Left ventricle myocardium inferior (tissue), 1 donor: ENCODE results near the gene MOB4. TPM values are rescaled to one million over a fixed set of nuclear protein-coding genes. Genes with fewer than 3 reads are reported as not detected.

ENCODE experiments used
- DNase-seq: peaks from one replicate; pipeline ENCODE4 v3.0.0-alpha.2; 2020
- H3K27ac ChIP-seq: fragments of 200-600 bp; replicated peaks from 2 replicates; pipeline ENCODE4 v1.8.0; 2021
- H3K27me3 ChIP-seq: fragments of 200-600 bp; 2 replicates; pipeline ENCODE4 v1.8.0; 2021; ENCODE audit warnings: low read depth
- H3K36me3 ChIP-seq: fragments of 200-600 bp; 2 replicates; pipeline ENCODE4 v1.8.0; 2021
- H3K4me1 ChIP-seq: fragments of 200-600 bp; 2 replicates; pipeline ENCODE4 v1.8.0; 2021
- H3K4me3 ChIP-seq: fragments of 200-600 bp; 2 replicates; pipeline ENCODE4 v1.8.0; 2021; ENCODE audit warnings: mild to moderate bottlenecking, moderate library complexity
- H3K9me3 ChIP-seq: fragments of 200-600 bp; replicated peaks from 2 replicates; pipeline ENCODE4 v1.8.0; 2021
- intact Hi-C: fragments of 100-400 bp; cut with micrococcal nuclease; formaldehyde crosslinking; loops from one replicate; pipeline ENCODE4 v1.11.0; 2022
- total RNA-seq: library from RNA; stranded (reverse); fragmentation: NEBNext Ultra II Directional; extraction: Animal tissue kit (Norgen Biotek cat#: 25700); gene quantifications from one replicate; pipeline ENCODE4 v1.2.1, GENCODE V29; 2021
- TF ChIP-seq, protein P1 (sequence below): fragments of 200-600 bp; IDR thresholded peaks from 2 replicates; pipeline ENCODE4 v1.8.0; 2021; ENCODE audit warnings: antibody characterized with exemption, mild to moderate bottlenecking, borderline replicate concordance
- donor health status: DM: no; HTN: yes; CAD: no; lungs with severe emphysema.

Gene MOB4
- total RNA-seq, 1 donor from 2014 or later: 35.7 TPM

DNA sequence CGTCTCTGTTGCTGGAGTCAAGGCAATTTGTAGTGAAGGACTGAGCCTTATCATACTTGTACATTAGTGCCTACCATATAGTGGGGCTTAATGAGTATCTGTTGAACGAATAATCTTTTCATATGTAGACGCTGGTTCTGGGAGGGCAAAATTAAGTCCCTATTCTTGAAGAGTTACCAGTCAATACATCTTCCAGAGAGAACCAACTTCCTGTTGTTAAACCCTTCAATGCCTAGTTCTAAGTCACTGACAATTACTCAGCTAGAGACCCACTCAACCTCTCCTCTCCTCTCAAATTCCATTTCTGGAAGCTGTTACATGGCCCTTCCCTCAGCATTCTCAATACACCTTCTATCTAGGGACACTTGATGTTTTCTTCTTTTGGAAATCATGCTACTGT lies 1.1 kb upstream of the MOB4 start:
- intact Hi-C loops: no loop called here
- Histone ChIP-seq H3K9me3 (no peaks in the 10 kb centered on the region), H3K4me3 (peak overlapping the region; percentile 95), H3K27me3 (no peaks in the 10 kb centered on the region), H3K36me3 (no peaks in the 10 kb centered on the region), H3K4me1 (peaks cover 48% of the 10 kb centered on the region), H3K27ac (peak overlapping the region; percentile 97)
- DNase-seq: no peak
- TF ChIP-seq, protein P1, sequence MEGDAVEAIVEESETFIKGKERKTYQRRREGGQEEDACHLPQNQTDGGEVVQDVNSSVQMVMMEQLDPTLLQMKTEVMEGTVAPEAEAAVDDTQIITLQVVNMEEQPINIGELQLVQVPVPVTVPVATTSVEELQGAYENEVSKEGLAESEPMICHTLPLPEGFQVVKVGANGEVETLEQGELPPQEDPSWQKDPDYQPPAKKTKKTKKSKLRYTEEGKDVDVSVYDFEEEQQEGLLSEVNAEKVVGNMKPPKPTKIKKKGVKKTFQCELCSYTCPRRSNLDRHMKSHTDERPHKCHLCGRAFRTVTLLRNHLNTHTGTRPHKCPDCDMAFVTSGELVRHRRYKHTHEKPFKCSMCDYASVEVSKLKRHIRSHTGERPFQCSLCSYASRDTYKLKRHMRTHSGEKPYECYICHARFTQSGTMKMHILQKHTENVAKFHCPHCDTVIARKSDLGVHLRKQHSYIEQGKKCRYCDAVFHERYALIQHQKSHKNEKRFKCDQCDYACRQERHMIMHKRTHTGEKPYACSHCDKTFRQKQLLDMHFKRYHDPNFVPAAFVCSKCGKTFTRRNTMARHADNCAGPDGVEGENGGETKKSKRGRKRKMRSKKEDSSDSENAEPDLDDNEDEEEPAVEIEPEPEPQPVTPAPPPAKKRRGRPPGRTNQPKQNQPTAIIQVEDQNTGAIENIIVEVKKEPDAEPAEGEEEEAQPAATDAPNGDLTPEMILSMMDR: no peak

DNA sequence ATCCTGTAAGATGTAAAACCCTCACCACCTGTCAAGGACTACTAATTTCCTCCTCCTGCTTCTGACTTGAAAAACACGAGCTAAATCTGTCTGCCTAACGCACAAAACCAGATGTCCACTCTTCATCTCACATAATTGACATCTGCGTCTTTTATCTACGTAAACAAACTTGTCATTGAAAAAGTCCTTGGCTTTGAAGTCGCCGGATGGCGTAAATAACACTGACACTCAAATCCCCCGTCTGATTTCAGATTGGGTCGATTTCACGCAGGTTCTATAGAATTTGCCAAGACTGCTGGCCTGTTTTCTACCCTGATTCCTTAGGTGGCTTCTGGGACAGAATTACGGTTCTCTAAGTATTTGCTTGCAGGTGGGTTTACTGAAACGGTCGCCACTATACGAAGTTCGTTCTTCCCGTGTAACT lies 539 bp upstream of the MOB4 start:
- Histone ChIP-seq H3K27me3 (no peaks in the 10 kb centered on the region), H3K27ac (peak overlapping the region; percentile 97), H3K9me3 (no peaks in the 10 kb centered on the region), H3K36me3 (no peaks in the 10 kb centered on the region), H3K4me3 (peak overlapping the region; percentile 95), H3K4me1 (peaks cover 48% of the 10 kb centered on the region)
- DNase-seq: no peak
- intact Hi-C loops: no loop called here
- TF ChIP-seq, protein P1: no peak

DNA sequence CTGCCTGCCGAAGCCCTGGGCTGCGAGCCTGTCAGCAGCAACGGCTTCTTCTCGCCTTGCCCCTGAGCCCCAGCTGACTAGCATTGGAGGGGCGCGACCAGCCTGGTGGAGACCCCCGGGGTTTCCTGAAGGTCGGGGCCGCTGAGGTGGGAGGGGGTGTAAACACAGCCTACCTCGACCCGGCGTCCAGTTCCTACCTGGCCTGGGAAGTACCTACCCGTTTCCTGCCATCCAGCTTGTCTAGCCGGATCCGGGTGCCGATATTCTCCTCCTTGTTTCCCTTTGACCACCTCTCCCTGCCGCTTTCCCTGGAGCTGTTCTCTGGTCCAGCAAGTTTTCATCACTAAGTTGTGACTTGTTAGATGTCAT lies 511 bp downstream of the MOB4 start:
- H3K9me3 ChIP-seq: no peaks in the 10 kb centered on the region
- no peaks in the 10 kb centered on the region for H3K36me3 ChIP-seq
- TF ChIP-seq, protein P1: no peak
- peak overlapping the region; percentile 97 for H3K27ac ChIP-seq
- intact Hi-C loops: no loop called here
- no peaks in the 10 kb centered on the region for H3K27me3 ChIP-seq
- DNase-seq: no peak
- peaks cover 48% of the 10 kb centered on the region for H3K4me1 ChIP-seq
- peak overlapping the region; percentile 95 for H3K4me3 ChIP-seq

DNA sequence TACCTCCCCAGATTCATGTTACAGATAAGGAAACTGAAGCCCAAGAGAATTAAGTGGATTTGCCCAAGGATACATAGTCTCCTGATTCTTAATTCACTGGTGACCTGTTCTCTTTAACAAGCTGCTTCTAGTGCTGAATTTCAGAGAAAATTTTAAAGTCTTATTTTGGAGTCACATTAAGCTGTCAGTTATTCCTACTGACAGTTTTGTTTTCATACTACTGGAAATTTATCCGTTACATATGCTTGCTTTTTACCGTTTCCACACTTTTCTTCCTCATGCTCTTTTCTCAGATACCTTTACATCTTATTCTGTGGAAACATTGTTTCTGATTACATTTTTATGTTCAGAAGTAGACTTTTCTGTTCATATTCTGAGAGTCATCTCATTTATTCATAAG lies 1.3 kb downstream of the MOB4 start:
- Histone ChIP-seq H3K9me3 (no peaks in the 10 kb centered on the region), H3K4me3 (peak overlapping the region; percentile 95), H3K27ac (peak overlapping the region; percentile 97), H3K27me3 (no peaks in the 10 kb centered on the region), H3K4me1 (peaks cover 48% of the 10 kb centered on the region), H3K36me3 (no peaks in the 10 kb centered on the region)
- no peak for DNase-seq
- TF ChIP-seq, protein P1: no peak
- intact Hi-C loops: no loop called here

DNA sequence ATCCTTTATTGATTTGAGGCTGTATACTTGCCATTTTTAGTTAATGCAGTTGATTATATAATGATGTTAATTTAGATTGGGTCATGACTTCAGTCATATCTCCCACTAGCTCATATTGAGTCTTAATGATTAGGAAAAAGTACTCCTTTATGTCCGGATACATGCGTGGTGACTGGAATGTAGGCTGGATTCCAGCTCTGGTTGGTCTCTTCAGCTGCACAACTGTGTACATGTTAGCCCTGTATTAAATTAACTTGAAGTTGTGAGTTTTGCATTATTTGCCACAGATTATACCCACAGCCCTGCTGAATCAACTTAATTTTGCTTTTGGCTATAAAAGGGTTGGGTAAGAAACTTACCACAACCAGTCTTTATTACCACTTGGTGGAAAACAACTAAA lies 22.5 kb downstream of the MOB4 start:
- Histone ChIP-seq H3K27me3 (no peaks in the 10 kb centered on the region), H3K4me1 (peaks cover 20% of the 10 kb centered on the region), H3K27ac (peak overlapping the region; percentile 2), H3K36me3 (peaks cover 55% of the 10 kb centered on the region), H3K9me3 (no peaks in the 10 kb centered on the region), H3K4me3 (no peak overlapping the region)
- intact Hi-C loops: no loop called here
- TF ChIP-seq, protein P1: no peak
- DNase-seq: no peak

DNA sequence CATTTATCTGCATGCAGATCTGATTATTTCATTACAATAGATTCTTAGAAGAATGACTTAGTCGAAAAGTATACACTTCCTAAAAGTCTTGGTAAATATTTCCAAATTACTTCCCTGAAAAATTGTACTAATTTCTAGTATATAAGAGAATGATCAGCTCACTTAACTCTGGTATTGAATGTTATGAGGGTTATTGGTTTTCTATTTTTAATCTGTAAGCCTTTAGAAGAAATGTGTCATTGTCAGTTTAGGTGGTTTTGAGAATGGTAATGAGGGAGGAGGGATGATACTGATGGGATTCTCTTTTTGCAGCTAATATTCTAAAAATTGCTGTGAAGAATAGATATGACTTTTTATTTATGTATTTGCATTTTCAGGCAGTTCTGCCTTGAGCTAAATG lies 23.9 kb downstream of the MOB4 start:
- TF ChIP-seq, protein P1: no peak
- peaks cover 10% of the 10 kb centered on the region for H3K4me1 ChIP-seq
- DNase-seq: no peak
- H3K27ac ChIP-seq: no peak overlapping the region
- H3K4me3 ChIP-seq: no peak overlapping the region
- intact Hi-C loops: no loop called here
- H3K36me3 ChIP-seq: peaks cover 67% of the 10 kb centered on the region
- H3K27me3 ChIP-seq: no peaks in the 10 kb centered on the region
- no peaks in the 10 kb centered on the region for H3K9me3 ChIP-seq
